Spleen (tissue), 7 donors: ENCODE data around the gene PNPLA1.

ENCODE experiments used
- CTCF ChIP-seq, 11 experiments: fragments of 200-600 bp in 7 of 11; fragments of 450-650 bp in 4 of 11; sonication (generic) in 4 of 11; IDR thresholded peaks in 8 of 11; conservative IDR thresholded peaks in 3 of 11; 1 replicate in 7 of 11; 2 replicates in 4 of 11; pipeline versions ENCODE4 v1.4.0 to v1.8.0; 2016 to 2021; ENCODE audit warnings: antibody characterized with exemption in 11 of 11, inconsistent platforms in 4 of 11, mild to moderate bottlenecking in 1 of 11
- POLR2A ChIP-seq, 3 donors: fragments of 450-650 bp; IDR thresholded peaks; one replicate each; pipeline ENCODE4 v1.5.1; 2017; ENCODE audit warnings: antibody characterized with exemption in 3 of 3, mild to moderate bottlenecking in 1 of 3
- donor health status: DM: no; HTN: no; CAD: no; lungs with moderate emphysema.
- donor health status: DM: no; HTN: no; CAD: no.
- donor health status: DM: no; HTN: no; CAD: no.

GRCh38 chr6:36327226-36327918 lies 57.5 kb downstream of the PNPLA1 start:
- no peak for TF ChIP-seq CTCF (IDR thresholded peaks at IDR 0.05 in 8 of 11, conservative IDR thresholded peaks at IDR 0.05 in 3 of 11)
- TF ChIP-seq POLR2A (IDR thresholded peaks at IDR 0.05): no peak
